ENCODE measurements around the gene ANGPTL4. TPM values are rescaled to one million over a fixed set of nuclear protein-coding genes. Genes with fewer than 3 reads are reported as not detected.

Gene ANGPTL4
- total and polyA plus RNA-seq, 2 of the 13 experiments (the other 11 are each of a cell fraction or from before 2014, with no cell fraction given) = 0.80 to 21.7 TPM

GRCh38 chr19:8363803-8364771, at the start of gene ANGPTL4 (continued):
- TF ChIP-seq SKIL (CRISPR knock-in tag; IDR thresholded peaks at IDR 0.05; ENCODE audit: borderline replicate concordance) (no peak), CAMTA2 (CRISPR knock-in tag; IDR thresholded peaks at IDR 0.05; ENCODE audit: borderline replicate concordance) (no peak), ZFP36 (IDR thresholded peaks at IDR 0.05; ENCODE audit: borderline replicate concordance, low read depth, low read length, partially characterized antibody) (no peak), PCBP1 (IDR thresholded peaks at IDR 0.05; ENCODE audit: borderline replicate concordance, low read depth, low read length) (no peak), DMTF1 (CRISPR knock-in tag; IDR thresholded peaks at IDR 0.05) (no peak), POLR2AphosphoS2 (IDR thresholded peaks at IDR 0.05; ENCODE audit: low read depth, low read length) (no peak), CEBPZ (IDR thresholded peaks at IDR 0.05; ENCODE audit: low read length) (no peak), MAZ (IDR thresholded peaks at IDR 0.05; ENCODE audit: borderline replicate concordance, low read depth, low read length) (no peak), MAZ (CRISPR knock-in tag; IDR thresholded peaks at IDR 0.05; ENCODE audit: low read depth) (peak; percentile 42; the same call in 1 of the 2 replicates), JDP2 (CRISPR knock-in tag; IDR thresholded peaks at IDR 0.05; ENCODE audit: borderline replicate concordance) (no peak), EED (CRISPR knock-in tag; IDR thresholded peaks at IDR 0.05) (no peak), ZNF12 (CRISPR knock-in tag; IDR thresholded peaks at IDR 0.05) (no peak), NR2F1 (CRISPR knock-in tag; IDR thresholded peaks at IDR 0.05) (no peak)
